NCI-H2107 treated with DMSO at 0.1 percent for 48 hours (cell line): Measurements from ENCODE around the gene VANGL2.

Experiments
- DNase-seq: peaks from one replicate; lab custom pipeline; 2025; ENCODE audit not compliant: unreplicated experiment; lab: John Stamatoyannopoulos, UW

VANGL2 gene

GRCh38 chr1:160404094-160404493 lies 3.7 kb downstream of the VANGL2 start:
- DNase-seq, result no peak

- no peak for DNase-seq
Measured at GRCh38 chr1:160405331-160405877, 5.0 kb downstream of the VANGL2 start.

- no peak for DNase-seq
Measured at GRCh38 chr1:160406131-160406968, 6.0 kb downstream of the VANGL2 start.

- DNase-seq, result no peak
Measured at GRCh38 chr1:160407839-160408801, 7.8 kb downstream of the VANGL2 start.

GRCh38 chr1:160408864-160409263 lies 8.5 kb downstream of the VANGL2 start:
- DNase-seq, result no peak

- DNase-seq, result no peak
Measured at GRCh38 chr1:160409486-160409885, 9.1 kb downstream of the VANGL2 start.

GRCh38 chr1:160410406-160411005 lies 10.1 kb downstream of the VANGL2 start:
- peak; percentile 90 for DNase-seq

- DNase-seq, result no peak
Measured at GRCh38 chr1:160411271-160412027, 11.1 kb downstream of the VANGL2 start.

- no peak for DNase-seq
Measured at GRCh38 chr1:160412028-160412362, 11.6 kb downstream of the VANGL2 start.

- no peak for DNase-seq
Measured at GRCh38 chr1:160413716-160414115, 13.4 kb downstream of the VANGL2 start.

- DNase-seq, result no peak
Measured at GRCh38 chr1:160414881-160415280, 14.5 kb downstream of the VANGL2 start.

- no peak for DNase-seq
Measured at GRCh38 chr1:160415696-160416290, 15.4 kb downstream of the VANGL2 start.

GRCh38 chr1:160416369-160416768 lies 16.0 kb downstream of the VANGL2 start:
- DNase-seq, result peak; percentile 75

GRCh38 chr1:160418483-160418882 lies 18.1 kb downstream of the VANGL2 start:
- no peak for DNase-seq

- DNase-seq, result no peak
Measured at GRCh38 chr1:160419150-160419837, 18.9 kb downstream of the VANGL2 start.

GRCh38 chr1:160419838-160420169 lies 19.4 kb downstream of the VANGL2 start:
- no peak for DNase-seq

GRCh38 chr1:160420881-160421842 lies 20.8 kb downstream of the VANGL2 start:
- DNase-seq, result no peak

GRCh38 chr1:160421881-160422280 lies 21.5 kb downstream of the VANGL2 start:
- DNase-seq, result no peak

- DNase-seq, result no peak
Measured at GRCh38 chr1:160423966-160424365, 23.6 kb downstream of the VANGL2 start.
